Measurements from ENCODE around the gene UBAC1.
"Not testable (repeated sequence)": the region's sequence is repeated elsewhere in the genome, so short reads cannot be mapped to it uniquely, and the experiment has no call there.

- TF ChIP-seq CTCF (conservative IDR thresholded peaks at IDR 0.05); ZFX (IDR thresholded peaks at IDR 0.05): not testable (repeated sequence)
Observed at GRCh38 chr9:135951310-135951709, 9.9 kb downstream of the UBAC1 start.
